Measurements from ENCODE around the gene DNLZ.

Gene DNLZ

DNA sequence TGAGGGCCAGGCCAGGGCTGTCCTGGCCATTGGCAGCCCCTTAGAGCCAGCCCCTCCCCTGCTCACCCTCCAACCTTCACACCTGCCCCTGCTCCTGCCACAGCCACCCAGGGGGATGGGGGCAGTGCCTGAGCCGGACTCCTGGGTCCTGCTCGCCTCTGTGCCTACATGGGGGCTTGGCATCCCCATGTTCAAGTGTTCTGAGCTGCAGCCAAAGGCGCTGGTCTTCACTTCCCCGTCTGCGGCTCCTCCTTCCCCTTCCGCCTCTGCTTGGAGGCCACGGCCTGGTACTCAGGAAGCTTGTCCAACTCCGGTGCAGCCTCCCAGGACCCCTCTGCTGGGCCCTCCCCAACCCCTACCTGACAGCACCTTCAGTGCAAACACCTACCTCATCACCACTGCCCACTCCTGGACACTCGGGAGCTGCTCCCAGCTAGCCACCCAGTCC is 2.3 kb upstream of the DNLZ start:
- TF ChIP-seq SIN3A (IDR thresholded peaks at IDR 0.05; ENCODE audit: borderline replicate concordance, insufficient read depth, low read length) (no peak), POLR2AphosphoS5 (IDR thresholded peaks at IDR 0.05; ENCODE audit: low read depth, low read length) (no peak), FOXP2 (optimal IDR thresholded peaks at IDR 0.05; ENCODE audit: borderline replicate concordance, extremely low read depth, extremely low read length, insufficient read depth) (no peak), TAF1 (IDR thresholded peaks at IDR 0.05; ENCODE audit: borderline replicate concordance, insufficient read depth, low read length) (no peak)
- TF ChIP-seq, protein P1, sequence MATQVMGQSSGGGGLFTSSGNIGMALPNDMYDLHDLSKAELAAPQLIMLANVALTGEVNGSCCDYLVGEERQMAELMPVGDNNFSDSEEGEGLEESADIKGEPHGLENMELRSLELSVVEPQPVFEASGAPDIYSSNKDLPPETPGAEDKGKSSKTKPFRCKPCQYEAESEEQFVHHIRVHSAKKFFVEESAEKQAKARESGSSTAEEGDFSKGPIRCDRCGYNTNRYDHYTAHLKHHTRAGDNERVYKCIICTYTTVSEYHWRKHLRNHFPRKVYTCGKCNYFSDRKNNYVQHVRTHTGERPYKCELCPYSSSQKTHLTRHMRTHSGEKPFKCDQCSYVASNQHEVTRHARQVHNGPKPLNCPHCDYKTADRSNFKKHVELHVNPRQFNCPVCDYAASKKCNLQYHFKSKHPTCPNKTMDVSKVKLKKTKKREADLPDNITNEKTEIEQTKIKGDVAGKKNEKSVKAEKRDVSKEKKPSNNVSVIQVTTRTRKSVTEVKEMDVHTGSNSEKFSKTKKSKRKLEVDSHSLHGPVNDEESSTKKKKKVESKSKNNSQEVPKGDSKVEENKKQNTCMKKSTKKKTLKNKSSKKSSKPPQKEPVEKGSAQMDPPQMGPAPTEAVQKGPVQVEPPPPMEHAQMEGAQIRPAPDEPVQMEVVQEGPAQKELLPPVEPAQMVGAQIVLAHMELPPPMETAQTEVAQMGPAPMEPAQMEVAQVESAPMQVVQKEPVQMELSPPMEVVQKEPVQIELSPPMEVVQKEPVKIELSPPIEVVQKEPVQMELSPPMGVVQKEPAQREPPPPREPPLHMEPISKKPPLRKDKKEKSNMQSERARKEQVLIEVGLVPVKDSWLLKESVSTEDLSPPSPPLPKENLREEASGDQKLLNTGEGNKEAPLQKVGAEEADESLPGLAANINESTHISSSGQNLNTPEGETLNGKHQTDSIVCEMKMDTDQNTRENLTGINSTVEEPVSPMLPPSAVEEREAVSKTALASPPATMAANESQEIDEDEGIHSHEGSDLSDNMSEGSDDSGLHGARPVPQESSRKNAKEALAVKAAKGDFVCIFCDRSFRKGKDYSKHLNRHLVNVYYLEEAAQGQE (IDR thresholded peaks at IDR 0.05; ENCODE audit: insufficient read depth in 1 of 2, low read depth in 2 of 2, low read length in 2 of 2): no peak

DNA sequence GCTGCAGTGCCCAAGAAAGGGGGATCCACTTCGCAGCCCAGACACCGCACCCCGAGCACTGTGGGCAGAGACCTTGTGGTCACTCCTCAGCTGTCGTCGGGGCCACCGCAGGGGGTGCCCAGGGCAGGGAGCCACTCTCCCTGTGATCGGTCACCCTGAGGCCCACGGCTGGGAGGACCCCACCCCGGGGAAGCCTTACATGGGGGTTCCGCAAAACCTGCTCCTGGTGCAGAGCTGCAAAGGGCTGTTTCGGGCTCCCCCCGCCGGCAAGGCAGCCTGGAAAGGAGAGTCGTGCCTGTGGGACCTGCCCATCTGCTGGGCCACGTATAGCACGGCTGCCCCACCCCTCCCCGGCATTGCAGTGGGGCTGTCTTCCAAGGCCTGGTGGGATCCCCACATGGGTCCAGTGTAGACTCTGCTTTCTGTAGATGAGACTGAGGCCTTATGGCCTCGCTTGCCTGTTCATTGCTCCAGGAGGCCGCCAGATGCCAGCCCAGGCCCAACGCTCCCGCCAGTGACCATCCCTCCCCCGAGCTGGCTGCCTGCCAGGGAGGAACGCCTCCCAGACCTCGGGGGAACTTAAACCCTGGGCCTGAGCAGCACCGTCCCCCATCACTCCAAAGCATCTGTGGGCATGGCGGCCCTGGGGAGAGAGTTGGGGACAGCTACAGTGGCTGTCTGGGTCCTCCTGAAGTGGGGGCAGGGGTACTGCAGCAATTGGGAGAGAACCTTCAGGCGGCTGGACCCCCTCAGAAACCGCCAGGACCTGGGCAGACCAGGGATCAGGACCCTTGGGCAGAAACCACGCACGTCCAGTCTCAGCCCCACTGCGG is 1.6 kb upstream of the DNLZ start:
- no peak for TF ChIP-seq FOXP2 (optimal IDR thresholded peaks at IDR 0.05; ENCODE audit: borderline replicate concordance, extremely low read depth, extremely low read length, insufficient read depth)
- no peak for TF ChIP-seq POLR2AphosphoS5 (IDR thresholded peaks at IDR 0.05; ENCODE audit: low read depth, low read length)
- no peak for TF ChIP-seq TAF1 (IDR thresholded peaks at IDR 0.05; ENCODE audit: borderline replicate concordance, insufficient read depth, low read length)
- TF ChIP-seq, protein P1 (IDR thresholded peaks at IDR 0.05; ENCODE audit: insufficient read depth in 1 of 2, low read depth in 2 of 2, low read length in 2 of 2): no peak
- no peak for TF ChIP-seq SIN3A (IDR thresholded peaks at IDR 0.05; ENCODE audit: borderline replicate concordance, insufficient read depth, low read length)

DNA sequence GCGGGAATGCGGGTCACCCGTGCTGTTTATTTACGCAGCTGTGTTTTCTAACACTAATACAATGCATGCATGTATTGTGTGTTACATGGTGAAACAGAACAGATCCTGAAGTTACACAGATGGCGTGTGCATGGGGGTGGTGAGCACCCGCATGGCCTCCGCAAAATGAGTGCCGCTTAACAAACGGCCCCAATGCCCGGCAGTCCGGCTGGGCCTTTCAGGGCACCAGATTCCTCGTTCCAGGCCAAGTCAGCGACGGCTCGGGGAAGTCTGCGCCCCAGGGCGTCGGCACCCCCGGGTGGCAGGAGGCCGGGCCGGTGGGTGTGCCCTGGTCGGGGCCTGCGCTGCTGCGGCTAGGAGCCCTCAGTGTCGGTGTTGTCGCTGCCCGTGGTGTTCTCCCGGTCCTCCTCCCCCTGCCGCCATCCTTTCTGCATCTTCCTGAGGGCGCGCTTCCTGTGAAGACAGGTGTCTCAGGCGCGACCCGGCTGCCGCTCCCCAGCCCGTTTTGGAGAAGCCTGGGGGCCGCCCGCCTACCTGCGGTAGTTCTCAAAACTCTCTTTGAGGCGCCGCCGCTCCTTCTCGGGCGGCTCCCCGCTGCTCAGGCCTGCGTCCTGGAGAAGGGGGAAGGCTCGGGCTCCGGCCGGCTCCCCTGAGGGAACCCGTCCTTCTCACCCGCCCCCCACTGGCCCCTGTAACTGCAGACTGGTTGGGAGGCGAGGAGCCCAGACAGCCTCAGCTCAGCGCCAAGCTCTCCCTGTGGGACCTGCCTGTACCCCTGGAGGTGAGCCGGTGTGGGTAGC is 605 bp upstream of the DNLZ start:
- TF ChIP-seq, protein P1 (IDR thresholded peaks at IDR 0.05; ENCODE audit: insufficient read depth in 1 of 2, low read depth in 2 of 2, low read length in 2 of 2): no peak
- TF ChIP-seq TAF1 (IDR thresholded peaks at IDR 0.05; ENCODE audit: borderline replicate concordance, insufficient read depth, low read length): no peak

DNA sequence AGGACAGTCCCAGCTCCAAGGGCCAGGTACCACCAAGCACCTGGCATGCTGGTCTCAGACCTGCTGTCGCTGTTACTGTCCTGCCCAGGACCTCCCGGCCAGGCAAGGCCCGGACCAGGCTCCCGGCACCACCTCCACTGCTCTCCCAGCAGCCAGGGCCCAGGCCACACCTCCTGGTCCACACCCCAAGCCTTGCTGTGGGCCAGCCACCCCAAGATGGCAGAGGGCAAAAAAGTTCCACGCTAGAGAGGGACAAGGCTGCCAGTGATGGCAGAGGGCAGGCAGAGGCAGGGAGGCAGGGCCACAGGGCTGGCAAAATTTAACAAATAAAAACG is 1.1 kb downstream of the DNLZ start:
- no peak for TF ChIP-seq POLR2AphosphoS5 (IDR thresholded peaks at IDR 0.05; ENCODE audit: low read depth, low read length)
- TF ChIP-seq TAF1 (IDR thresholded peaks at IDR 0.05; ENCODE audit: borderline replicate concordance, insufficient read depth, low read length): no peak
- TF ChIP-seq, protein P1 (IDR thresholded peaks at IDR 0.05; ENCODE audit: insufficient read depth in 1 of 2, low read depth in 2 of 2, low read length in 2 of 2): no peak
- TF ChIP-seq SIN3A (IDR thresholded peaks at IDR 0.05; ENCODE audit: borderline replicate concordance, insufficient read depth, low read length): no peak

All from PFSK-1 (cell line).